Measurements from ENCODE around the gene STX7.
A peak's percentile ranks its signal among the peaks of the same experiment; 100 is the strongest.
"Not testable (repeated sequence)": the region's sequence is repeated elsewhere in the genome, so short reads cannot be mapped to it uniquely, and the experiment has no call there.

STX7 gene

DNA sequence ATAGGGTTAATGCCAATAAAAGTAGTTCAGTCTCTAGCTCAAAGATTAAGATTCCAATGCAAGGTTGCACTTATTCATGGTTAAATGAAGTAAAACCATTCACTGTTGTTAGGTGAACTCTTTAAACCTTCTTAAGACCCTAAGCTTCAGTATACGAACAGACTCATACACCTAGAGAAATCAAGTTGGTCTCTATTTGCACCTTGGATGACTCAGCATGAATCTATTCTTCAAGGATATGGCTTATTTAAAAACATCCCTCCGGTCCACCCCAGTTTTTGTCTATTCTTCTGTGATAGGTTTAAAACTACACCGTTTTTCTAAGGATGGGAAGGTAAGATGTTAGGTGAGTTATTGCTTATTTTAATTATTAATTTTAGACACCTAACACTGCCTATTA is 24.2 kb upstream of the STX7 start:
- TF ChIP-seq, protein P1, sequence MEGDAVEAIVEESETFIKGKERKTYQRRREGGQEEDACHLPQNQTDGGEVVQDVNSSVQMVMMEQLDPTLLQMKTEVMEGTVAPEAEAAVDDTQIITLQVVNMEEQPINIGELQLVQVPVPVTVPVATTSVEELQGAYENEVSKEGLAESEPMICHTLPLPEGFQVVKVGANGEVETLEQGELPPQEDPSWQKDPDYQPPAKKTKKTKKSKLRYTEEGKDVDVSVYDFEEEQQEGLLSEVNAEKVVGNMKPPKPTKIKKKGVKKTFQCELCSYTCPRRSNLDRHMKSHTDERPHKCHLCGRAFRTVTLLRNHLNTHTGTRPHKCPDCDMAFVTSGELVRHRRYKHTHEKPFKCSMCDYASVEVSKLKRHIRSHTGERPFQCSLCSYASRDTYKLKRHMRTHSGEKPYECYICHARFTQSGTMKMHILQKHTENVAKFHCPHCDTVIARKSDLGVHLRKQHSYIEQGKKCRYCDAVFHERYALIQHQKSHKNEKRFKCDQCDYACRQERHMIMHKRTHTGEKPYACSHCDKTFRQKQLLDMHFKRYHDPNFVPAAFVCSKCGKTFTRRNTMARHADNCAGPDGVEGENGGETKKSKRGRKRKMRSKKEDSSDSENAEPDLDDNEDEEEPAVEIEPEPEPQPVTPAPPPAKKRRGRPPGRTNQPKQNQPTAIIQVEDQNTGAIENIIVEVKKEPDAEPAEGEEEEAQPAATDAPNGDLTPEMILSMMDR (IDR thresholded peaks at IDR 0.05; ENCODE audit: insufficient read depth, low read depth, low read length, missing control alignments): no peak
- H3K4me3 ChIP-seq (ENCODE audit: low read length): no peak overlapping the region
- no peak for DNase-seq (ENCODE audit: low read depth)

DNA sequence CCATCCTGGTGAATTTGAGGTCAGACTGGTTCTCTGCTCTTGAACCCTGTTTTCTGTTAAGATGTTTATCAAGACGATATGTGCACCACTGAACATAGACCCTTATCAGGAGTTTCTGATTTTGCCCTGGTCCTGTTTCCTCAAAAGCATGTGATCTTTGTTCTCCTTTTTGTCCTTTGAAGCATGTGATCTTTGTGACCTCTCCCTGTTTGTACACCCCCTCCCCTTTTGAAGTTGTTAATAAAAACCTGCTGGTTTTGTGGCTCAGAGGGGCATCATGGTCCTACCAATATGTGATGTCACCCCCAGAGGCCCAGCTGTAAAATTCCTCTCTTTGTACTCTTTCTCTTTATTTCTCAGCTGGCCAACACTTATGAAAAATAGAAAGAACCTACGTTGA is 21.6 kb upstream of the STX7 start:
- not testable (repeated sequence) for H3K4me3 ChIP-seq (ENCODE audit: low read length); DNase-seq (ENCODE audit: low read depth)

DNA sequence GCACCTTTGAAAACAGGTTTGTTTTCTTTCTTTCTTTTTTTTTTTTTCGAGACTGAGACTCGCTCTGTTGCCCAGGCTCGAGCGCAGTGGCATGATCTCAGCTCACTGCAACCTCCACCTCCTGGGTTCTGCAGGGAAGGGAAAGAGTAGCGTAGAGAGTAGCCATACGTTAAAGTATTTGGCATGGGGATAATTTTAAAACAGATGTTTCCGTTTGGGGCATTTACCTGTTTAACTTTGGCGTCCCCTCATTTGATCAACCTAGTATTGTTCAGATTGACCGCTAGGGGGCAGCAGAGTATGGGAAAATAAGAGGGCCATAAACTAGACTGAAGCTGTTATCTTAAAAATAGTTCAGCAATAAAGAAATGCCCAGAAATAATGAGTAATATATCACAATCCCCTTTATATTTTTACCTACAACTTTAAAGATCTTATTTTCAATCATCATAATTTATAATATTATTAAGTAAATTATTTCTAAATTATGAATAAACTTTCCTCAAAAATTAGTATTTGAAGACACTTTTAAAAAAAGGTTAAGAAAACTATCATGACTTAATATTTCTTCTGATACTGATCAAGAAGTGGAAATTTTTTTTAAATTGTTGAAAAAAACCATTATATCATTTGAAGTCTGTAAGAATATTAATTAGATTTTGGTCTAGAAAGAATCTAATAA is 17.5 kb upstream of the STX7 start:
- peak overlapping the region; percentile 26 for H3K4me3 ChIP-seq (ENCODE audit: low read length)
- peak; percentile 77 for DNase-seq (ENCODE audit: low read depth)

DNA sequence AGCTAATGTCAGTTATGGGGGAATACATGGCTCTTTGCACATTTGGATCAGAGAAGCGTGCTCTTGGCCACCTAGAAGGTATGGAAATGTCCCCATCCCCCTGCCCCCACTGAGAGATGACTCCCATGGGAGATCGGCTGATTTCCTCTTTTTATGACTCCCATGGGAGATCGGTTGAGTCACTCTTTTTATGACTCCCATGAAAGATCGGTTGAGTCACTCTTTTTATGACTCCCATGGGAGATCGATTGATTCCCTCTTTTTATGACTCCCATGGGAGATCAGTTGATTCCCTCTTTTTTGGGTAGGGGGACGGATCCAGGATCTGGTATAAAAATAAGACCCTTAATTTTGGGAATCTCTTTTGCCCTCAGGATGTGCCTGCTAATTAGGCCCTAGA is 14.9 kb upstream of the STX7 start:
- TF ChIP-seq, protein P1 (IDR thresholded peaks at IDR 0.05; ENCODE audit: insufficient read depth, low read depth, low read length, missing control alignments): no peak
- peak; percentile 48 for DNase-seq (ENCODE audit: low read depth)
- no peak overlapping the region for H3K4me3 ChIP-seq (ENCODE audit: low read length)

More for the DNA sequence above, 17.5 kb upstream of the STX7 start:
- TF ChIP-seq, protein P1 (IDR thresholded peaks at IDR 0.05; ENCODE audit: insufficient read depth, low read depth, low read length, missing control alignments): peak; percentile 72

DNA sequence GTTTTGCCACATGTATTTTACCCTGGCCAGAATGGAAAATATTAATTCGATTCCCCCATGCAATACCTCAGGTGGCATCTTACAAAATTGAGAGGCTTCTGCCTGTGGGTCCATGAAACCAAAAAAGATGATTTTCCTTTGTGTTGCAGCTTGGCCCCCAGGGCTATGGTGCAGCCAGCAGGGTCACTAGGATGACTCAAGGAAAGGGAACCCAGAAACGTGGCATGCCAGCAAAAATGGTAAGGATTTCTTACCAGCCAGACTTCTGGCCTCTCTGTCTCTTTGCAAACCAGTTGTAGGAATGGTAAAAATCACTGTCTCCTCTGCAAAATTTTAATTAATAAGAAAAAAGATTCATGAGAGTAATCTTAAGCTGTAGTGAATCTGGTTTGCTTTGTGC is 13.5 kb upstream of the STX7 start:
- TF ChIP-seq, protein P1 (IDR thresholded peaks at IDR 0.05; ENCODE audit: insufficient read depth, low read depth, low read length, missing control alignments): no peak
- H3K4me3 ChIP-seq (ENCODE audit: low read length): no peak overlapping the region
- DNase-seq (ENCODE audit: low read depth): no peak

DNA sequence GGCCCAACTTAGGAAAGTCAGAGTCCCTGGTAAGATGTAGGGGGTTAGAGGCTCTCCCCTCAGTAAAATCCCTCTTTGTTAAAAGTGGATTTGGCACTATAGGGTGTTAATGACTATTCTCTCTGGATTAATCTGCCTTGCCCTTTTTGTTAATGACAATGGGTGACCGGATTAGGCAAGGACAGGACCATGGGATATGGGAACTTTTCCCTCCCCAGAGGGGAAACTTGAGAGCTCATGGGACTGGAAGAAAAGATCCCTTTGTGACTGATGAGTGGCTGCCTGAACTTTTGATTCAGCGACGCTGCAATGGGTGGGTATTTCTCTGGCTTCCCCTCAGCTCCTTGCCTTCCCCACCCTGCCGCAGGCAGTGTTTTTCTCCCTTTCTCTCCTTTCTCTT is 12.9 kb upstream of the STX7 start:
- H3K4me3 ChIP-seq (ENCODE audit: low read length): no peak overlapping the region
- TF ChIP-seq, protein P1 (IDR thresholded peaks at IDR 0.05; ENCODE audit: insufficient read depth, low read depth, low read length, missing control alignments): no peak
- no peak for DNase-seq (ENCODE audit: low read depth)

DNA sequence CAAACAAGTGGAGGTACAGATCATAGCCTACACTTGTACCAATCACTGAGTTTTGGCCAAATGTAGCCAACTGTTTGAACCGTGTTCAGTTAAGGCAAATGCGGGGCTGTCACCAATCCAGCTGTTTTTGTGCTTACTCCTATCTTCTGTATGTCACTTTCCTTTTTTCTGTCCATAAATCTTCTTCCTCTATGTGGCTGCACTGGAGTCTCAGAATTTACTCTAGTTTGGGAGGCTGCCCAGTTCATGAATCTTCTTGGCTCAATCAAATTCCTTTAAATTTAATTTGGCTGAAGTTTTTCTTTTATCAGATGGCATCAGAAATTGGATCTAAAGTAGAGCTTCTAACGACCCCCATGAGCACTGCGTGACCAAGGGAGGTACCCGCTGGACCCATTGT is 11.7 kb upstream of the STX7 start:
- no peak overlapping the region for H3K4me3 ChIP-seq (ENCODE audit: low read length)
- TF ChIP-seq, protein P1 (IDR thresholded peaks at IDR 0.05; ENCODE audit: insufficient read depth, low read depth, low read length, missing control alignments): no peak
- no peak for DNase-seq (ENCODE audit: low read depth)
